ENCODE measurements around the gene HEATR5B.

HEATR5B gene

GRCh38 chr2:37039580-37039979, 44.6 kb downstream of the HEATR5B start:
- Histone ChIP-seq H3K27me3 (replicated peaks) (no peaks in the 10 kb centered on the region), H3K27ac (no peak overlapping the region), H3K4me3 (ENCODE audit: low read depth, low read length) (no peak overlapping the region), H3K36me3 (replicated peaks) (peaks cover 15% of the 10 kb centered on the region)
- in situ Hi-C loops (cut with HindIII; ENCODE audit: low pct_ligation_motif_present, low sequenced_read_pairs) = no loop called here
- TF ChIP-seq CTCF (IDR thresholded peaks at IDR 0.05; ENCODE audit: low read depth, low read length, missing control alignments) = no peak
- no peak for DNase-seq

GRCh38 chr2:37037771-37038170, 46.4 kb downstream of the HEATR5B start:
- Histone ChIP-seq H3K27ac (no peak overlapping the region), H3K27me3 (replicated peaks) (no peaks in the 10 kb centered on the region), H3K4me3 (ENCODE audit: low read depth, low read length) (no peak overlapping the region), H3K36me3 (replicated peaks) (peaks cover 15% of the 10 kb centered on the region)
- in situ Hi-C loops (cut with HindIII; ENCODE audit: low pct_ligation_motif_present, low sequenced_read_pairs) = no loop called here
- DNase-seq = no peak
- no peak for TF ChIP-seq CTCF (IDR thresholded peaks at IDR 0.05; ENCODE audit: low read depth, low read length, missing control alignments)

GRCh38 chr2:37029758-37030157, 54.4 kb downstream of the HEATR5B start:
- Histone ChIP-seq H3K27me3 (replicated peaks) (no peaks in the 10 kb centered on the region), H3K4me3 (ENCODE audit: low read depth, low read length) (no peak overlapping the region), H3K36me3 (replicated peaks) (peaks cover 10% of the 10 kb centered on the region), H3K27ac (no peak overlapping the region)
- no peak for DNase-seq
- in situ Hi-C loops (cut with HindIII; ENCODE audit: low pct_ligation_motif_present, low sequenced_read_pairs) = no loop called here
- TF ChIP-seq CTCF (IDR thresholded peaks at IDR 0.05; ENCODE audit: low read depth, low read length, missing control alignments) = no peak

- in situ Hi-C loops (cut with HindIII; ENCODE audit: low pct_ligation_motif_present, low sequenced_read_pairs) = no loop called here
- H3K27me3 ChIP-seq (replicated peaks) = no peaks in the 10 kb centered on the region
- DNase-seq = no peak
- peaks cover 10% of the 10 kb centered on the region for H3K36me3 ChIP-seq (replicated peaks)
- no peak overlapping the region for H3K4me3 ChIP-seq (ENCODE audit: low read depth, low read length)
- no peak overlapping the region for H3K27ac ChIP-seq
- TF ChIP-seq CTCF (IDR thresholded peaks at IDR 0.05; ENCODE audit: low read depth, low read length, missing control alignments) = peak; percentile 51
These were observed 58.1 kb downstream of the HEATR5B start for GRCh38 chr2:37026050-37026449.

GRCh38 chr2:37020887-37021796, 63.0 kb downstream of the HEATR5B start:
- peaks cover 15% of the 10 kb centered on the region for H3K36me3 ChIP-seq (replicated peaks)
- H3K27me3 ChIP-seq (replicated peaks) = no peaks in the 10 kb centered on the region
- H3K27ac ChIP-seq = peak overlapping the region; percentile 84
- in situ Hi-C loops (cut with HindIII; ENCODE audit: low pct_ligation_motif_present, low sequenced_read_pairs) = no loop called here
- no peak for TF ChIP-seq CTCF (IDR thresholded peaks at IDR 0.05; ENCODE audit: low read depth, low read length, missing control alignments)
- H3K4me3 ChIP-seq (ENCODE audit: low read depth, low read length) = no peak overlapping the region
- no peak for DNase-seq
